ENCODE results near the gene MBP. TPM values are rescaled to one million over a fixed set of nuclear protein-coding genes. Genes with fewer than 3 reads are reported as not detected.
A peak's percentile ranks its signal among the peaks of the same experiment; 100 is the strongest.

Gene MBP
- total and polyA plus RNA-seq, 2 of the 13 experiments (the other 11 are each of a cell fraction or from before 2014, with no cell fraction given): 5.0 to 8.5 TPM

DNA sequence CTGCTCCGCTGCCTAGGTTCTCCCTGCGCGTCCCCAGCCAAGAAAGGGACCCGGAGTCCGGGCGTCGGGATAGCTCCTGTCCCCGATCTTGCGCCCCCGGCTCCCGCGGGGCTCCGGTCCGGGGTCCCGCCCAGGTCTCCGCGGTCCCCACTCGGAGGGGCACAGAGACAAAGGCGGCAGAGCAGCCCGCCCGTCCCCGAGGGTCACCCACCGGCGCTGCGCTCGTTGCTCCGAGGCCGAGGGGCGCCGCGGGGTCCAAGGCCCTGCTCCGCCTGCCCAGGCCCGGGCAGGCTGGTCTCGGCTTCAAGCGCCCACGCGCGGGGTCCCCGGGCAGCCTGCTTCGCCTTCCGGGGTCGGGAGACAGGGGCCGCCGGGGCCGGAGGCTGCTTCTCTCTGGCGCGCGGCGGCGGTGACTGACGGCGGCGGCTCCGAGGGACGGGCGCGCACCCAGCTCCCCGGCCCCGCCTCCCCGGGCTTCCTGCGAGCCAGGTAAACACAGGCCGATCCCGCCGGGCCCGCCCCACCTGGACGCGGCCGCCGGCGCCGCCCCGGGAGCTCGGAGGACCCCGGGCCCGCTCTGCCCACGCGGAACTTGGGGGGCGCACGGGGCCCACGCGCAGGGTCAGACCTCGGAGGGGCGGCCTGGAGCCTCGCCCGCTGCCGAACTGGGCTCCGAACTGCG is at the start of gene MBP (continued):
- TF ChIP-seq RBFOX2 (IDR thresholded peaks at IDR 0.05; ENCODE audit: low read depth, low read length) (0 out of 2 replicates have a peak, but pooled peaks have one; percentile 49), ZNF777 (CRISPR knock-in tag; IDR thresholded peaks at IDR 0.05) (peak; percentile 76; the same call in 1 of the 2 replicates), SALL1 (CRISPR knock-in tag; IDR thresholded peaks at IDR 0.05) (peak; percentile 43; the same call in 1 of the 2 replicates), ZNF749 (CRISPR knock-in tag; IDR thresholded peaks at IDR 0.05; ENCODE audit: borderline replicate concordance) (0 out of 2 replicates have a peak, but pooled peaks have one; percentile 36), ZNF441 (CRISPR knock-in tag; IDR thresholded peaks at IDR 0.05; ENCODE audit: borderline replicate concordance) (0 out of 2 replicates have a peak, but pooled peaks have one; percentile 23), MTF2 (CRISPR knock-in tag; IDR thresholded peaks at IDR 0.05; ENCODE audit: borderline replicate concordance) (peak; percentile 82; the same call in 1 of the 2 replicates), CREB1 (IDR thresholded peaks at IDR 0.05) (no peak), CREB1 (CRISPR knock-in tag; IDR thresholded peaks at IDR 0.05) (no peak), CAMTA2 (CRISPR knock-in tag; IDR thresholded peaks at IDR 0.05; ENCODE audit: borderline replicate concordance) (0 out of 2 replicates have a peak, but pooled peaks have one; percentile 1), PHF21A (CRISPR knock-in tag; IDR thresholded peaks at IDR 0.05) (peak; percentile 52), CENPT (CRISPR knock-in tag; IDR thresholded peaks at IDR 0.05; ENCODE audit: low read depth) (no peak), SP4 (CRISPR knock-in tag; IDR thresholded peaks at IDR 0.05) (0 out of 2 replicates have a peak, but pooled peaks have one; percentile 17), SMAD1 (CRISPR knock-in tag; IDR thresholded peaks at IDR 0.05; ENCODE audit: borderline replicate concordance, low read depth) (0 out of 2 replicates have a peak, but pooled peaks have one; percentile 28), POLR2A (IDR thresholded peaks at IDR 0.05; ENCODE audit: insufficient read depth in 1 of 2, low read depth in 2 of 2, low read length in 2 of 2) (peak in 1 of 2 experiments; percentile 66; a peak in 1 of 4 replicates), BCL6 (CRISPR knock-in tag; IDR thresholded peaks at IDR 0.05) (peak; percentile 42; the same call in 1 of the 2 replicates), YEATS4 (CRISPR knock-in tag; IDR thresholded peaks at IDR 0.05; ENCODE audit: borderline replicate concordance) (0 out of 2 replicates have a peak, but pooled peaks have one; percentile 63), ZNF768 (CRISPR knock-in tag; IDR thresholded peaks at IDR 0.05) (peak; percentile 92), ZMYM4 (CRISPR knock-in tag; IDR thresholded peaks at IDR 0.05) (peak; percentile 68; the same call in 1 of the 2 replicates), ZSCAN29 (CRISPR knock-in tag; conservative IDR thresholded peaks at IDR 0.05) (0 out of 2 replicates have a peak, but pooled peaks have one; percentile 35), ZNF383 (CRISPR knock-in tag; IDR thresholded peaks at IDR 0.05; ENCODE audit: borderline replicate concordance) (no peak), FOSL2 (CRISPR knock-in tag; IDR thresholded peaks at IDR 0.05) (no peak), ZNF557 (CRISPR knock-in tag; IDR thresholded peaks at IDR 0.05) (no peak), ZNF138 (CRISPR knock-in tag; IDR thresholded peaks at IDR 0.05; ENCODE audit: low read depth) (0 out of 2 replicates have a peak, but pooled peaks have one; percentile 60), MED8 (CRISPR knock-in tag; IDR thresholded peaks at IDR 0.05; ENCODE audit: insufficient replicate concordance) (peak; percentile 9), ZNF713 (CRISPR knock-in tag; IDR thresholded peaks at IDR 0.05) (0 out of 2 replicates have a peak, but pooled peaks have one; percentile 25)
- TF ChIP-seq, protein P1, sequence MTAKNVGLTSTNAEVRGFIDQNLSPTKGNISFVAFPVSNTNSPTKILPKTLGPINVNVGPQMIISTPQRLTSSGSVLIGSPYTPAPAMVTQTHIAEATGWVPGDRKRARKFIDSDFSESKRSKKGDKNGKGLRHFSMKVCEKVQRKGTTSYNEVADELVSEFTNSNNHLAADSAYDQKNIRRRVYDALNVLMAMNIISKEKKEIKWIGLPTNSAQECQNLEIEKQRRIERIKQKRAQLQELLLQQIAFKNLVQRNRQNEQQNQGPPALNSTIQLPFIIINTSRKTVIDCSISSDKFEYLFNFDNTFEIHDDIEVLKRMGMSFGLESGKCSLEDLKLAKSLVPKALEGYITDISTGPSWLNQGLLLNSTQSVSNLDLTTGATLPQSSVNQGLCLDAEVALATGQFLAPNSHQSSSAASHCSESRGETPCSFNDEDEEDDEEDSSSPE (CRISPR knock-in tag; IDR thresholded peaks at IDR 0.05): 0 out of 2 replicates have a peak, but pooled peaks have one; percentile 3
- TF ChIP-seq, protein P2, sequence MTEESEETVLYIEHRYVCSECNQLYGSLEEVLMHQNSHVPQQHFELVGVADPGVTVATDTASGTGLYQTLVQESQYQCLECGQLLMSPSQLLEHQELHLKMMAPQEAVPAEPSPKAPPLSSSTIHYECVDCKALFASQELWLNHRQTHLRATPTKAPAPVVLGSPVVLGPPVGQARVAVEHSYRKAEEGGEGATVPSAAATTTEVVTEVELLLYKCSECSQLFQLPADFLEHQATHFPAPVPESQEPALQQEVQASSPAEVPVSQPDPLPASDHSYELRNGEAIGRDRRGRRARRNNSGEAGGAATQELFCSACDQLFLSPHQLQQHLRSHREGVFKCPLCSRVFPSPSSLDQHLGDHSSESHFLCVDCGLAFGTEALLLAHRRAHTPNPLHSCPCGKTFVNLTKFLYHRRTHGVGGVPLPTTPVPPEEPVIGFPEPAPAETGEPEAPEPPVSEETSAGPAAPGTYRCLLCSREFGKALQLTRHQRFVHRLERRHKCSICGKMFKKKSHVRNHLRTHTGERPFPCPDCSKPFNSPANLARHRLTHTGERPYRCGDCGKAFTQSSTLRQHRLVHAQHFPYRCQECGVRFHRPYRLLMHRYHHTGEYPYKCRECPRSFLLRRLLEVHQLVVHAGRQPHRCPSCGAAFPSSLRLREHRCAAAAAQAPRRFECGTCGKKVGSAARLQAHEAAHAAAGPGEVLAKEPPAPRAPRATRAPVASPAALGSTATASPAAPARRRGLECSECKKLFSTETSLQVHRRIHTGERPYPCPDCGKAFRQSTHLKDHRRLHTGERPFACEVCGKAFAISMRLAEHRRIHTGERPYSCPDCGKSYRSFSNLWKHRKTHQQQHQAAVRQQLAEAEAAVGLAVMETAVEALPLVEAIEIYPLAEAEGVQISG (CRISPR knock-in tag; IDR thresholded peaks at IDR 0.05): peak; percentile 16; the same call in 1 of the 2 replicates

All from HepG2 (cell line).